Karpas-422 (cell line): ENCODE measurements around the gene NKAIN2. TPM values are rescaled to one million over a fixed set of nuclear protein-coding genes. Genes with fewer than 3 reads are reported as not detected.

Experiments
- DNase-seq: peaks from one replicate; pipeline ENCODE4 v3.0.0-alpha.2; 2015
- H2AFZ ChIP-seq: fragments of 200-600 bp; sonication (generic); 2 replicates; pipeline ENCODE4 v1.6.1; 2014; ENCODE audit warnings: antibody characterized with exemption, low read length, mixed read lengths
- H3K27ac ChIP-seq: fragments of 200-600 bp; sonication (generic); 2 replicates; pipeline ENCODE4 v1.5.1; 2014; ENCODE audit warnings: mild to moderate bottlenecking, low read length, moderate library complexity
- H3K27me3 ChIP-seq: fragments of 200-600 bp; sonication (generic); 2 replicates; pipeline ENCODE4 v1.6.1; 2014; ENCODE audit warnings: low read length, mixed read lengths
- H3K36me3 ChIP-seq: fragments of 200-600 bp; sonication (generic); 2 replicates; pipeline ENCODE4 v1.6.1; 2014; ENCODE audit warnings: low read length, mixed read lengths; ENCODE audit not compliant: insufficient read depth
- H3K4me1 ChIP-seq: fragments of 200-600 bp; sonication (generic); 2 replicates; pipeline ENCODE4 v1.6.1; 2014; ENCODE audit warnings: mild to moderate bottlenecking, low read length, mixed read lengths
- H3K4me2 ChIP-seq: fragments of 200-600 bp; sonication (generic); 2 replicates; pipeline ENCODE4 v1.6.1; 2014; ENCODE audit warnings: low read length, low read depth, mild to moderate bottlenecking; ENCODE audit not compliant: poor library complexity, severe bottlenecking
- H3K4me3 ChIP-seq: fragments of 200-600 bp; sonication (generic); 2 replicates; pipeline ENCODE4 v1.5.1; 2014; ENCODE audit warnings: mild to moderate bottlenecking, antibody characterized with exemption, low read length, mixed read lengths
- H3K79me2 ChIP-seq: fragments of 200-600 bp; sonication (generic); 2 replicates; pipeline ENCODE4 v1.6.1; 2014; ENCODE audit warnings: mild to moderate bottlenecking, low read length, mixed read lengths
- H3K9ac ChIP-seq: fragments of 200-600 bp; sonication (generic); 2 replicates; pipeline ENCODE4 v1.6.0; 2014; ENCODE audit warnings: low read length
- H3K9me2 ChIP-seq: fragments of 200-600 bp; sonication (generic), shearing (Covaris generic); replicated peaks from 2 replicates; pipeline ENCODE4 v1.6.0; 2014; ENCODE audit warnings: mild to moderate bottlenecking, low read length, moderate library complexity; ENCODE audit not compliant: insufficient read depth
- H3K9me3 ChIP-seq: fragments of 300-700, 200-600 bp; sonication (generic); 2 replicates; pipeline ENCODE4 v1.6.1; 2014; ENCODE audit warnings: low read length, mixed read lengths
- H4K20me1 ChIP-seq: fragments of 200-600 bp; sonication (generic); 2 replicates; pipeline ENCODE4 v1.6.1; 2014; ENCODE audit warnings: mild to moderate bottlenecking, antibody characterized with exemption, low read length, low read depth; ENCODE audit not compliant: insufficient read depth
- total RNA-seq: library from RNA; depleted of rRNA; stranded (reverse); fragments of >200 nt; shearing (Covaris generic); gene quantifications from 2 replicates; pipeline ENCODE4 v1.2.3, GENCODE V29; 2014; ENCODE audit warnings: low replicate concordance

NKAIN2 gene
- total RNA-seq, 1 experiment from 2014 or later = not detected

GRCh38 chr6:124433387-124434160 lies 629.9 kb downstream of the NKAIN2 start:
- Histone ChIP-seq H3K4me2 (no peak overlapping the region), H2AFZ (no peak overlapping the region), H3K4me1 (no peaks in the 10 kb centered on the region), H3K79me2 (no peaks in the 10 kb centered on the region), H3K9me3 (peaks cover 15% of the 10 kb centered on the region; the same call in 1 of the 2 replicates), H3K4me3 (no peak overlapping the region), H4K20me1 (no peaks in the 10 kb centered on the region), H3K9ac (no peak overlapping the region), H3K27me3 (no peaks in the 10 kb centered on the region), H3K9me2 (no peaks in the 10 kb centered on the region), H3K27ac (no peak overlapping the region), H3K36me3 (no peaks in the 10 kb centered on the region)
- DNase-seq = no peak

GRCh38 chr6:124434421-124434820 lies 630.8 kb downstream of the NKAIN2 start:
- no peaks in the 10 kb centered on the region for H3K36me3 ChIP-seq
- DNase-seq = no peak
- H3K4me3 ChIP-seq = no peak overlapping the region
- no peaks in the 10 kb centered on the region for H3K9me2 ChIP-seq
- H3K79me2 ChIP-seq = no peaks in the 10 kb centered on the region
- H3K27ac ChIP-seq = no peak overlapping the region
- H3K4me1 ChIP-seq = no peaks in the 10 kb centered on the region
- H4K20me1 ChIP-seq = no peaks in the 10 kb centered on the region
- H3K9ac ChIP-seq = no peak overlapping the region
- H3K27me3 ChIP-seq = no peaks in the 10 kb centered on the region
- no peak overlapping the region for H2AFZ ChIP-seq
- H3K4me2 ChIP-seq = no peak overlapping the region
- H3K9me3 ChIP-seq = peaks cover 17% of the 10 kb centered on the region; the same call in 1 of the 2 replicates

GRCh38 chr6:124436803-124437202 lies 633.1 kb downstream of the NKAIN2 start:
- Histone ChIP-seq H3K4me1 (no peaks in the 10 kb centered on the region), H3K4me2 (no peak overlapping the region), H3K9me2 (no peaks in the 10 kb centered on the region), H3K9me3 (peaks cover 15% of the 10 kb centered on the region; the same call in 1 of the 2 replicates), H3K27ac (no peak overlapping the region), H3K4me3 (no peak overlapping the region), H3K36me3 (no peaks in the 10 kb centered on the region), H4K20me1 (no peaks in the 10 kb centered on the region), H2AFZ (no peak overlapping the region), H3K27me3 (no peaks in the 10 kb centered on the region), H3K9ac (no peak overlapping the region), H3K79me2 (no peaks in the 10 kb centered on the region)
- DNase-seq = no peak

GRCh38 chr6:124438546-124439065 lies 634.9 kb downstream of the NKAIN2 start:
- no peak overlapping the region for H3K9ac ChIP-seq
- H3K27ac ChIP-seq = no peak overlapping the region
- no peak overlapping the region for H2AFZ ChIP-seq
- H3K4me1 ChIP-seq = no peaks in the 10 kb centered on the region
- no peaks in the 10 kb centered on the region for H4K20me1 ChIP-seq
- no peak overlapping the region for H3K4me3 ChIP-seq
- no peak overlapping the region for H3K4me2 ChIP-seq
- no peak for DNase-seq
- no peaks in the 10 kb centered on the region for H3K27me3 ChIP-seq
- no peaks in the 10 kb centered on the region for H3K36me3 ChIP-seq
- peaks cover 14% of the 10 kb centered on the region; the same call in 1 of the 2 replicates for H3K9me3 ChIP-seq
- H3K9me2 ChIP-seq = no peaks in the 10 kb centered on the region
- no peaks in the 10 kb centered on the region for H3K79me2 ChIP-seq

- Histone ChIP-seq H3K9me2 (no peaks in the 10 kb centered on the region), H3K4me2 (no peak overlapping the region)
Observed at GRCh38 chr6:124441450-124441849, 637.8 kb downstream of the NKAIN2 start.

GRCh38 chr6:124443541-124443940 lies 639.9 kb downstream of the NKAIN2 start:
- Histone ChIP-seq H3K27me3 (no peaks in the 10 kb centered on the region), H3K4me2 (no peak overlapping the region), H3K36me3 (no peaks in the 10 kb centered on the region), H3K9ac (no peak overlapping the region), H4K20me1 (no peaks in the 10 kb centered on the region), H3K4me3 (no peak overlapping the region), H3K9me2 (no peaks in the 10 kb centered on the region; the same call in 1 of the 2 replicates), H3K4me1 (no peaks in the 10 kb centered on the region), H3K79me2 (no peaks in the 10 kb centered on the region), H2AFZ (no peak overlapping the region), H3K9me3 (peaks cover 14% of the 10 kb centered on the region), H3K27ac (no peak overlapping the region)
- DNase-seq = no peak

More at GRCh38 chr6:124441450-124441849, 637.8 kb downstream of the NKAIN2 start:
- Histone ChIP-seq H2AFZ (no peak overlapping the region), H3K27me3 (no peaks in the 10 kb centered on the region), H3K36me3 (no peaks in the 10 kb centered on the region), H3K27ac (no peak overlapping the region), H3K9ac (no peak overlapping the region), H3K9me3 (peaks cover 11% of the 10 kb centered on the region; the same call in 1 of the 2 replicates), H3K4me3 (no peak overlapping the region), H3K4me1 (no peaks in the 10 kb centered on the region), H3K79me2 (no peaks in the 10 kb centered on the region), H4K20me1 (no peaks in the 10 kb centered on the region)
- DNase-seq = no peak

GRCh38 chr6:124445581-124445980 lies 641.9 kb downstream of the NKAIN2 start:
- no peak overlapping the region for H3K4me3 ChIP-seq
- H2AFZ ChIP-seq = no peak overlapping the region
- H3K4me2 ChIP-seq = no peak overlapping the region
- peaks cover 11% of the 10 kb centered on the region for H3K9me3 ChIP-seq
- no peak overlapping the region for H3K9ac ChIP-seq
- H3K27ac ChIP-seq = no peak overlapping the region
- H3K36me3 ChIP-seq = no peaks in the 10 kb centered on the region
- H3K4me1 ChIP-seq = no peaks in the 10 kb centered on the region
- H3K27me3 ChIP-seq = no peaks in the 10 kb centered on the region
- H4K20me1 ChIP-seq = no peaks in the 10 kb centered on the region
- no peaks in the 10 kb centered on the region for H3K79me2 ChIP-seq
- no peak for DNase-seq
- H3K9me2 ChIP-seq = no peaks in the 10 kb centered on the region; the same call in 1 of the 2 replicates

GRCh38 chr6:124446961-124447360 lies 643.3 kb downstream of the NKAIN2 start:
- no peaks in the 10 kb centered on the region; the same call in 1 of the 2 replicates for H3K9me2 ChIP-seq
- no peaks in the 10 kb centered on the region for H3K36me3 ChIP-seq
- H3K79me2 ChIP-seq = no peaks in the 10 kb centered on the region
- DNase-seq = no peak
- H2AFZ ChIP-seq = no peak overlapping the region
- H3K4me3 ChIP-seq = no peak overlapping the region
- H3K9ac ChIP-seq = no peak overlapping the region
- no peaks in the 10 kb centered on the region for H3K4me1 ChIP-seq
- peaks cover 15% of the 10 kb centered on the region for H3K9me3 ChIP-seq
- H3K4me2 ChIP-seq = no peak overlapping the region
- no peaks in the 10 kb centered on the region for H3K27me3 ChIP-seq
- H3K27ac ChIP-seq = no peak overlapping the region
- H4K20me1 ChIP-seq = no peaks in the 10 kb centered on the region
